HCT116 (cell line): Measurements from ENCODE around the gene DHX32. TPM values are rescaled to one million over a fixed set of nuclear protein-coding genes. Genes with fewer than 3 reads are reported as not detected.

Experiments used
- ATAC-seq: fragments of 200-7000 bp; cut with Tn5 transposase; 2 replicates; pipeline ENCODE4 v1.9.1; 2020; ENCODE audit warnings: mild to moderate bottlenecking, moderate library complexity
- BruUV-seq: library from RNA; stranded (reverse); fragments of 400-500 nt; replicated peaks from 2 replicates; lab custom pipeline; 2021; lab: Mats Ljungman, UMichigan
- CTCF ChIA-PET: fragments of 300-600 bp; sonication (Branson Sonifier 250); formaldehyde crosslinking; loops from one replicate; lab custom pipeline; 2021; ENCODE audit warnings: antibody characterized with exemption; lab: Charles Lee
- POLR2A ChIA-PET: fragments of 300-600, 350-600 bp; sonication (Branson Sonifier 250); formaldehyde crosslinking; loops from one replicate; lab custom pipeline; 2021; ENCODE audit warnings: antibody characterized with exemption; lab: Charles Lee
- RAD21 ChIA-PET, 2 experiments: fragments of 300-600 bp; sonication (Branson Sonifier 250); formaldehyde crosslinking; loops; one replicate each; lab custom pipeline; 2023; ENCODE audit warnings: low total read pairs in 2 of 2; ENCODE audit not compliant: uncharacterized antibody in 2 of 2, unreplicated experiment in 2 of 2, low non-redundant PET in 1 of 2; lab: Charles Lee
- DNase-seq: peaks from one replicate; pipeline ENCODE4 v3.0.0-alpha.2; 2010; ENCODE audit warnings: low read depth, low spot score
- H2AFZ ChIP-seq: fragments of 200-600 bp; shearing (Covaris generic), sonication (generic); 2 replicates; pipeline ENCODE4 v1.6.1; 2017; ENCODE audit warnings: low read depth, mixed run types, mixed read lengths, antibody characterized with exemption, low read length; ENCODE audit not compliant: poor library complexity, severe bottlenecking
- H3K27ac ChIP-seq: 2 replicates; pipeline ENCODE4 v1.5.1; 2012; ENCODE audit warnings: low read depth, low read length
- H3K27me3 ChIP-seq: fragments of 200-600 bp; sonication (generic); 2 replicates; pipeline ENCODE4 v1.6.1; 2016; ENCODE audit warnings: mixed run types, low read length, mixed read lengths; ENCODE audit not compliant: insufficient read depth
- H3K36me3 ChIP-seq, 2 experiments: fragments of 200-500 bp in 1 of 2; fragments of 200-600 bp in 1 of 2; sonication (Bioruptor generic) in 1 of 2; sonication (generic) in 1 of 2; 2 replicates each; pipeline versions ENCODE4 v1.5.1 to v1.6.1; 2014 to 2016; ENCODE audit warnings: low read length in 2 of 2, inconsistent platforms in 1 of 2, mixed read lengths in 1 of 2, mixed run types in 1 of 2; ENCODE audit not compliant: insufficient read depth in 2 of 2, control insufficient read depth in 1 of 2
- H3K4me1 ChIP-seq, 2 experiments: fragments of 200-600 bp in 1 of 2; sonication (generic) in 1 of 2; 2 replicates each; pipeline versions ENCODE4 v1.5.1 to v1.6.1; 2012 to 2017; ENCODE audit warnings: low read length in 2 of 2, inconsistent platforms in 1 of 2, mild to moderate bottlenecking in 1 of 2, mixed read lengths in 1 of 2, mixed run types in 1 of 2, moderate library complexity in 1 of 2; ENCODE audit not compliant: insufficient read depth in 2 of 2, control insufficient read depth in 1 of 2
- H3K4me2 ChIP-seq: fragments of 200-600 bp; sonication (generic); 2 replicates; pipeline ENCODE4 v1.6.1; 2017; ENCODE audit warnings: mixed run types, low read length, mixed read lengths
- H3K4me3 ChIP-seq, 2 experiments: fragments of 200-600 bp in 1 of 2; sonication (generic) in 1 of 2; replicated peaks in 1 of 2; 2 replicates each; pipeline ENCODE4 v1.5.1; 2011 to 2016; ENCODE audit warnings: low read length in 2 of 2, control low read depth in 1 of 2, low read depth in 1 of 2, mild to moderate bottlenecking in 1 of 2, mixed read lengths in 1 of 2, mixed run types in 1 of 2
- H3K79me2 ChIP-seq: fragments of 200-600 bp; sonication (generic); 2 replicates; pipeline ENCODE4 v1.6.1; 2017; ENCODE audit warnings: mild to moderate bottlenecking, mixed run types, low read length, moderate library complexity, mixed read lengths; ENCODE audit not compliant: insufficient read depth
- H3K9ac ChIP-seq: fragments of 200-600 bp; sonication (generic); 2 replicates; pipeline ENCODE4 v1.6.1; 2016; ENCODE audit warnings: low read length, mixed read lengths
- H3K9me2 ChIP-seq: fragments of 200-600 bp; sonication (generic), shearing (Covaris generic); 2 replicates; pipeline ENCODE4 v1.6.1; 2017; ENCODE audit warnings: mixed run types, mild to moderate bottlenecking, moderate library complexity; ENCODE audit not compliant: insufficient read depth
- H3K9me3 ChIP-seq, 2 experiments: fragments of 200-500 bp in 1 of 2; fragments of 200-600 bp in 1 of 2; sonication (Bioruptor generic) in 1 of 2; sonication (generic) in 1 of 2; 2 replicates each; pipeline ENCODE4 v1.6.1; 2014 to 2017; ENCODE audit warnings: low read length in 2 of 2, mixed read lengths in 2 of 2, inconsistent platforms in 1 of 2, low read depth in 1 of 2, mild to moderate bottlenecking in 1 of 2, mixed run types in 1 of 2, moderate library complexity in 1 of 2; ENCODE audit not compliant: control insufficient read depth in 1 of 2, insufficient read depth in 1 of 2
- H4K20me1 ChIP-seq: fragments of 200-600 bp; sonication (generic), shearing (Covaris generic); 2 replicates; pipeline ENCODE4 v1.6.1; 2017; ENCODE audit warnings: mixed run types, mild to moderate bottlenecking, moderate library complexity; ENCODE audit not compliant: insufficient read depth
- ATF3 ChIP-seq: IDR thresholded peaks from 2 replicates; pipeline ENCODE4 v1.6.1; 2012
- CBX3 ChIP-seq: IDR thresholded peaks from 2 replicates; pipeline ENCODE4 v1.6.1; 2012; ENCODE audit warnings: low read depth
- CEBPB ChIP-seq: IDR thresholded peaks from 2 replicates; pipeline ENCODE4 v1.6.1; 2012; ENCODE audit warnings: low read depth
- EGR1 ChIP-seq: IDR thresholded peaks from 2 replicates; pipeline ENCODE4 v1.6.1; 2012; ENCODE audit warnings: low read depth
- ELF1 ChIP-seq: IDR thresholded peaks from 2 replicates; pipeline ENCODE4 v1.6.1; 2012; ENCODE audit warnings: low read depth, borderline replicate concordance
- EZH2phosphoT487 ChIP-seq: fragments of 200-600 bp; IDR thresholded peaks from 2 replicates; pipeline ENCODE4 v1.6.1; 2018; ENCODE audit warnings: antibody characterized with exemption, borderline replicate concordance
- FOSL1 ChIP-seq: IDR thresholded peaks from 2 replicates; pipeline ENCODE4 v1.6.1; 2012; ENCODE audit warnings: low read depth
- POLR2A ChIP-seq: IDR thresholded peaks from 2 replicates; pipeline ENCODE4 v1.7.0; 2011; ENCODE audit warnings: borderline replicate concordance; ENCODE audit not compliant: insufficient read depth, insufficient read length; ENCODE audit errors: extremely low read depth
- POLR2AphosphoS5 ChIP-seq: IDR thresholded peaks from 2 replicates; pipeline ENCODE4 v1.6.1; 2011; ENCODE audit warnings: mild to moderate bottlenecking, low read depth, low read length, moderate library complexity
- RAD21 ChIP-seq: IDR thresholded peaks from 2 replicates; pipeline ENCODE4 v1.6.1; 2012; ENCODE audit warnings: low read depth, mild to moderate bottlenecking
- TCF7L2 ChIP-seq: IDR thresholded peaks from 2 replicates; pipeline ENCODE4 v1.7.0; 2011; ENCODE audit warnings: borderline replicate concordance, inconsistent platforms; ENCODE audit not compliant: insufficient read depth, insufficient read length; ENCODE audit errors: extremely low read depth
- ZBTB33 ChIP-seq: IDR thresholded peaks from 2 replicates; pipeline ENCODE4 v1.6.1; 2011; ENCODE audit warnings: mild to moderate bottlenecking, low read length, moderate library complexity; ENCODE audit not compliant: insufficient replicate concordance; ENCODE audit errors: extremely low read depth
- ZNF274 ChIP-seq: fragments of 200-500 bp; sonication (Bioruptor generic); IDR thresholded peaks from 2 replicates; pipeline ENCODE4 v1.6.1; 2014; ENCODE audit warnings: mild to moderate bottlenecking, low read depth, low read length, inconsistent platforms
- intact Hi-C: fragments of 100-400 bp; cut with micrococcal nuclease; formaldehyde crosslinking; loops from 2 replicates; pipeline ENCODE4 v1.10.0; 2022
- total RNA-seq: library from RNA; stranded (reverse); gene quantifications from one replicate; pipeline ENCODE4 v1.2.1, GENCODE V29; 2021; ENCODE audit not compliant: unreplicated experiment

DHX32 gene
- total RNA-seq, 1 experiment from 2014 or later: 50.9 TPM

- no TSS peak for BruUV-seq
- Histone ChIP-seq H3K4me3 (no peak overlapping the region), H3K36me3 (peaks cover 13 to 19% of the 10 kb centered on the region in 2 experiments; a peak in 3 of 4 replicates), H3K9me3 (no peaks in the 10 kb centered on the region), H3K27me3 (no peaks in the 10 kb centered on the region), H3K4me1 (no peaks in the 10 kb centered on the region), H3K4me2 (no peak overlapping the region), H2AFZ (no peak overlapping the region), H3K79me2 (no peaks in the 10 kb centered on the region), H4K20me1 (no peaks in the 10 kb centered on the region; the same call in 1 of the 2 replicates), H3K9me2 (no peaks in the 10 kb centered on the region), H3K9ac (no peak overlapping the region), H3K27ac (no peak overlapping the region)
- POLR2A ChIA-PET: no interaction called here
- DNase-seq: no peak
- CTCF ChIA-PET: no interaction called here
- RAD21 ChIA-PET: no interaction called here
- intact Hi-C loops: no loop called here
- no peak for ATAC-seq
- TF ChIP-seq CBX3 (no peak), ZNF274 (no peak), EZH2phosphoT487 (no peak), ZBTB33 (no peak), ELF1 (no peak), POLR2AphosphoS5 (no peak), ATF3 (no peak), RAD21 (no peak), EGR1 (no peak), TCF7L2 (no peak), POLR2A (no peak), FOSL1 (no peak), CEBPB (no peak)
Measured at GRCh38 chr10:125845617-125846016, 35.5 kb downstream of the DHX32 start.
